K562 (cell line): Measurements from ENCODE around the gene RSPH9. TPM values are rescaled to one million over a fixed set of nuclear protein-coding genes. Genes with fewer than 3 reads are reported as not detected.

Source experiments
- BRD9 ChIP-seq: fragments of 450-650 bp; IDR thresholded peaks from 2 replicates; pipeline ENCODE4 v1.6.1; 2018; ENCODE audit warnings: low read depth; ENCODE audit not compliant: partially characterized antibody
- CBX1 ChIP-seq: sonication (generic); IDR thresholded peaks from 2 replicates; pipeline ENCODE4 v1.6.1; 2016; ENCODE audit warnings: antibody characterized with exemption, low read depth, mild to moderate bottlenecking
- HNRNPH1 ChIP-seq: fragments of 200-400 bp; formaldehyde crosslinking; optimal IDR thresholded peaks from 2 replicates; pipeline ENCODE3; 2017; ENCODE audit warnings: low read depth, mild to moderate bottlenecking, low read length, moderate library complexity
- HNRNPUL1 ChIP-seq: fragments of 200-400 bp; formaldehyde crosslinking; IDR thresholded peaks from 2 replicates; pipeline ENCODE4 v1.6.1; 2017; ENCODE audit warnings: low read length
- MED1 ChIP-seq: sonication (generic); formaldehyde crosslinking; IDR thresholded peaks from 2 replicates; pipeline ENCODE4 v1.8.1; 2023; ENCODE audit warnings: missing genetic modification reagents, borderline replicate concordance
- MTA2 ChIP-seq: fragments of 450-650 bp; IDR thresholded peaks from 2 replicates; pipeline ENCODE4 v1.6.1; 2016; ENCODE audit warnings: low read depth
- MTF1 ChIP-seq: fragments of 250-450 bp; sonication (Bioruptor Pico); IDR thresholded peaks from 2 replicates; pipeline ENCODE4 v1.9.0; 2021; ENCODE audit warnings: moderate library complexity, mild to moderate bottlenecking, inconsistent platforms, borderline replicate concordance
- MXI1 ChIP-seq: IDR thresholded peaks from 2 replicates; pipeline ENCODE4 v1.6.1; 2011; ENCODE audit warnings: low read depth, mild to moderate bottlenecking, improper control_type of control experiment, low read length
- MYNN ChIP-seq, 2 experiments: sonication (generic); formaldehyde crosslinking in 1 of 2; IDR thresholded peaks; 2 replicates each; pipeline versions ENCODE4 v1.5.0 to v1.6.1; 2016 to 2020; ENCODE audit warnings: antibody characterized with exemption in 1 of 2, missing genetic modification reagents in 1 of 2
- NR2C1 ChIP-seq, 2 experiments: fragments of 450-650 bp; IDR thresholded peaks; 2 replicates each; pipeline ENCODE4 v1.6.1; 2017; ENCODE audit warnings: mild to moderate bottlenecking in 2 of 2, antibody characterized with exemption in 1 of 2, inconsistent platforms in 1 of 2, missing compliant biosample characterization in 1 of 2, missing genetic modification characterization in 1 of 2
- SRSF1 ChIP-seq: fragments of 200-400 bp; formaldehyde crosslinking; IDR thresholded peaks from 2 replicates; pipeline ENCODE4 v1.6.1; 2017; ENCODE audit warnings: mild to moderate bottlenecking, low read depth, low read length, moderate library complexity
- TAF1 ChIP-seq: IDR thresholded peaks from 2 replicates; pipeline ENCODE4 v1.6.1; 2011; ENCODE audit warnings: mild to moderate bottlenecking, low read length, moderate library complexity; ENCODE audit not compliant: insufficient read depth, control insufficient read depth, severe bottlenecking; ENCODE audit errors: extremely low read depth
- ZKSCAN1 ChIP-seq: fragments of 150-350 bp; IDR thresholded peaks from 2 replicates; pipeline ENCODE4 v1.6.1; 2016; ENCODE audit warnings: low read depth, low read length
- ZNF431 ChIP-seq: sonication (generic); formaldehyde crosslinking; IDR thresholded peaks from 2 replicates; pipeline ENCODE4 v1.8.0; 2022; ENCODE audit warnings: mild to moderate bottlenecking, missing genetic modification reagents
- polyA plus RNA-seq, 8 experiments: library from polyadenylated mRNA; depleted of rRNA in 4 of 8; stranded (reverse) in 5 of 8; unstranded in 3 of 8; fragments of >200 nt; fragmentation: Nextera tagmentation in 2 of 8; fragmentation: Illumina TruSeq in 1 of 8; extraction: Ambion mirVana in 2 of 8; extraction: Trizol in 1 of 8; gene quantifications; 2 replicates each; pipeline versions ENCODE4 v1.2.1 to v1.2.3, GENCODE V29; 2011 to 2014; ENCODE audit warnings: inconsistent platforms in 1 of 8, missing spikeins in 1 of 8
- total RNA-seq, 7 experiments: library from RNA; depleted of rRNA in 6 of 7; stranded (reverse); fragments of >200 nt in 6 of 7; fragmentation: Illumina TruSeq in 2 of 7; extraction: Trizol in 2 of 7; gene quantifications; 2 replicates each; pipeline versions ENCODE4 v1.2.1 to v1.2.3, GENCODE V29; 2011 to 2021; ENCODE audit warnings: low replicate concordance in 1 of 7
- TF ChIP-seq, protein P1 (sequence below), 3 experiments: fragments of 200-800 bp in 1 of 3; sonication (Bioruptor generic) in 1 of 3; sonication (generic) in 1 of 3; formaldehyde crosslinking in 1 of 3; IDR thresholded peaks; 2 replicates each; pipeline versions ENCODE4 v1.6.1 to v1.8.0; 2016 to 2022; ENCODE audit warnings: mild to moderate bottlenecking in 2 of 3, missing compliant biosample characterization in 2 of 3, missing genetic modification characterization in 2 of 3, missing genetic modification reagents in 1 of 3
- TF ChIP-seq, protein P2 (sequence below): sonication (generic); formaldehyde crosslinking; IDR thresholded peaks from 2 replicates; pipeline ENCODE4 v1.8.1; 2023; ENCODE audit warnings: mild to moderate bottlenecking, missing genetic modification reagents
- TF ChIP-seq, protein P3 (sequence below): sonication (generic); formaldehyde crosslinking; IDR thresholded peaks from 2 replicates; pipeline ENCODE4 v1.8.1; 2023; ENCODE audit warnings: mild to moderate bottlenecking, missing genetic modification reagents
- TF ChIP-seq, protein P4 (sequence below): sonication (generic); formaldehyde crosslinking; IDR thresholded peaks from 2 replicates; pipeline ENCODE4 v1.8.1; 2023; ENCODE audit warnings: missing genetic modification reagents, mild to moderate bottlenecking, borderline replicate concordance

The RSPH9 gene
- total and polyA plus RNA-seq, 9 of the 15 experiments (the other 6 are each of a cell fraction or from before 2014, with no cell fraction given) = 0.05 to 0.60 (median 0.39) TPM; not detected in 6

DNA sequence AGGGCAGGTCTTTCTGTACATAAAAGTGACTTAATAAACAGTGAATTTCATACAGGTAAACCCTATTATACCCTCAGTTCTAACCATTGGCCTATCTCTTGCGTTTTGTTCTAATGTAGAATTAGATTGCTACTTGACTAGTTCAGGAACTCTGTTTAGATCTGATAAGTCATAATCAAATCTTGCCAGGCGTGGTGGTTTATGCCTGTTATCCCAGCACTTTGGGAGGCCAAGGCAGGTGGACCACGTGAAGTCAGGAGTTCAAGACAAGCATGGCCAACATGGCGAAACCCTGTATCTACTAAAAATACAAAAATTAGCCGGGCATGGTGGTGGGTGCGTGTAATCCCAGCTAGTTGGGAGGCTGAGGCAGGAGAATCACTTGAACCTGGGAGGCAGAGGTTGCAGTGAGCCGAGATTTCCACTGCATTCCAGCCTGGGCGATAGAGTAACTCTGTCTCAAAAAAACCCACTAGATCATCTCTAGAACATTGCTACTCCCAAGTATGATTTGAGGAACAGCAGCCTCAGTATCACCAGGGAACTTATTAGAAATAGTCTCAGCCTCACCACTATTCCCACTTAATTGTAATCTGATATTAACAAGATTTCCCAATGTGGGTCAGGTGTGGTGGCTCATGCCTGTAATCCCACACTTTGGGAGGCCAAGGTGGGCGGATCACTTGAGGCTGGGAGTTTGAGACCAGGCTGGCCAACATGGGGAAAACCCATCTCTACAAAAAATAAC, 27.9 kb upstream of the RSPH9 start (continued):
- TF ChIP-seq, protein P1, sequence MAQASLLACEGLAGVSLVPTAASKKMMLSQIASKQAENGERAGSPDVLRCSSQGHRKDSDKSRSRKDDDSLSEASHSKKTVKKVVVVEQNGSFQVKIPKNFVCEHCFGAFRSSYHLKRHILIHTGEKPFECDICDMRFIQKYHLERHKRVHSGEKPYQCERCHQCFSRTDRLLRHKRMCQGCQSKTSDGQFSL (CRISPR knock-in tag; IDR thresholded peaks at IDR 0.05) = no peak
- TF ChIP-seq, protein P1 (tag; IDR thresholded peaks at IDR 0.05) = no peak
- TF ChIP-seq, protein P2, sequence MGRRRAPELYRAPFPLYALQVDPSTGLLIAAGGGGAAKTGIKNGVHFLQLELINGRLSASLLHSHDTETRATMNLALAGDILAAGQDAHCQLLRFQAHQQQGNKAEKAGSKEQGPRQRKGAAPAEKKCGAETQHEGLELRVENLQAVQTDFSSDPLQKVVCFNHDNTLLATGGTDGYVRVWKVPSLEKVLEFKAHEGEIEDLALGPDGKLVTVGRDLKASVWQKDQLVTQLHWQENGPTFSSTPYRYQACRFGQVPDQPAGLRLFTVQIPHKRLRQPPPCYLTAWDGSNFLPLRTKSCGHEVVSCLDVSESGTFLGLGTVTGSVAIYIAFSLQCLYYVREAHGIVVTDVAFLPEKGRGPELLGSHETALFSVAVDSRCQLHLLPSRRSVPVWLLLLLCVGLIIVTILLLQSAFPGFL (CRISPR knock-in tag) = no peak
- TF ChIP-seq MYNN (IDR thresholded peaks at IDR 0.05) (no peak), MYNN (CRISPR knock-in tag; IDR thresholded peaks at IDR 0.05) (no peak), ZKSCAN1 (no peak), MTF1 (CRISPR knock-in tag) (no peak), MTA2 (no peak), BRD9 (no peak), CBX1 (no peak), NR2C1 (IDR thresholded peaks at IDR 0.05) (no peak), NR2C1 (tag; IDR thresholded peaks at IDR 0.05) (no peak), SRSF1 (no peak), MED1 (CRISPR knock-in tag) (no peak), TAF1 (no peak), HNRNPUL1 (no peak), MXI1 (no peak), ZNF431 (CRISPR knock-in tag) (no peak), HNRNPH1 (no peak)
- TF ChIP-seq, protein P3, sequence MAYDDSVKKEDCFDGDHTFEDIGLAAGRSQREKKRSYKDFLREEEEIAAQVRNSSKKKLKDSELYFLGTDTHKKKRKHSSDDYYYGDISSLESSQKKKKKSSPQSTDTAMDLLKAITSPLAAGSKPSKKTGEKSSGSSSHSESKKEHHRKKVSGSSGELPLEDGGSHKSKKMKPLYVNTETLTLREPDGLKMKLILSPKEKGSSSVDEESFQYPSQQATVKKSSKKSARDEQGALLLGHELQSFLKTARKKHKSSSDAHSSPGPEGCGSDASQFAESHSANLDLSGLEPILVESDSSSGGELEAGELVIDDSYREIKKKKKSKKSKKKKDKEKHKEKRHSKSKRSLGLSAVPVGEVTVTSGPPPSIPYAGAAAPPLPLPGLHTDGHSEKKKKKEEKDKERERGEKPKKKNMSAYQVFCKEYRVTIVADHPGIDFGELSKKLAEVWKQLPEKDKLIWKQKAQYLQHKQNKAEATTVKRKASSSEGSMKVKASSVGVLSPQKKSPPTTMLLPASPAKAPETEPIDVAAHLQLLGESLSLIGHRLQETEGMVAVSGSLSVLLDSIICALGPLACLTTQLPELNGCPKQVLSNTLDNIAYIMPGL (CRISPR knock-in tag) = no peak
- TF ChIP-seq, protein P4, sequence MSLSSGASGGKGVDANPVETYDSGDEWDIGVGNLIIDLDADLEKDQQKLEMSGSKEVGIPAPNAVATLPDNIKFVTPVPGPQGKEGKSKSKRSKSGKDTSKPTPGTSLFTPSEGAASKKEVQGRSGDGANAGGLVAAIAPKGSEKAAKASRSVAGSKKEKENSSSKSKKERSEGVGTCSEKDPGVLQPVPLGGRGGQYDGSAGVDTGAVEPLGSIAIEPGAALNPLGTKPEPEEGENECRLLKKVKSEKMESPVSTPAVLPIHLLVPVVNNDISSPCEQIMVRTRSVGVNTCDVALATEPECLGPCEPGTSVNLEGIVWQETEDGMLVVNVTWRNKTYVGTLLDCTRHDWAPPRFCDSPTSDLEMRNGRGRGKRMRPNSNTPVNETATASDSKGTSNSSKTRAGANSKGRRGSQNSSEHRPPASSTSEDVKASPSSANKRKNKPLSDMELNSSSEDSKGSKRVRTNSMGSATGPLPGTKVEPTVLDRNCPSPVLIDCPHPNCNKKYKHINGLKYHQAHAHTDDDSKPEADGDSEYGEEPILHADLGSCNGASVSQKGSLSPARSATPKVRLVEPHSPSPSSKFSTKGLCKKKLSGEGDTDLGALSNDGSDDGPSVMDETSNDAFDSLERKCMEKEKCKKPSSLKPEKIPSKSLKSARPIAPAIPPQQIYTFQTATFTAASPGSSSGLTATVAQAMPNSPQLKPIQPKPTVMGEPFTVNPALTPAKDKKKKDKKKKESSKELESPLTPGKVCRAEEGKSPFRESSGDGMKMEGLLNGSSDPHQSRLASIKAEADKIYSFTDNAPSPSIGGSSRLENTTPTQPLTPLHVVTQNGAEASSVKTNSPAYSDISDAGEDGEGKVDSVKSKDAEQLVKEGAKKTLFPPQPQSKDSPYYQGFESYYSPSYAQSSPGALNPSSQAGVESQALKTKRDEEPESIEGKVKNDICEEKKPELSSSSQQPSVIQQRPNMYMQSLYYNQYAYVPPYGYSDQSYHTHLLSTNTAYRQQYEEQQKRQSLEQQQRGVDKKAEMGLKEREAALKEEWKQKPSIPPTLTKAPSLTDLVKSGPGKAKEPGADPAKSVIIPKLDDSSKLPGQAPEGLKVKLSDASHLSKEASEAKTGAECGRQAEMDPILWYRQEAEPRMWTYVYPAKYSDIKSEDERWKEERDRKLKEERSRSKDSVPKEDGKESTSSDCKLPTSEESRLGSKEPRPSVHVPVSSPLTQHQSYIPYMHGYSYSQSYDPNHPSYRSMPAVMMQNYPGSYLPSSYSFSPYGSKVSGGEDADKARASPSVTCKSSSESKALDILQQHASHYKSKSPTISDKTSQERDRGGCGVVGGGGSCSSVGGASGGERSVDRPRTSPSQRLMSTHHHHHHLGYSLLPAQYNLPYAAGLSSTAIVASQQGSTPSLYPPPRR = no peak
